Lower leg skin (tissue), 4 donors: ENCODE data around the gene CDC16. TPM values are rescaled to one million over a fixed set of nuclear protein-coding genes. Genes with fewer than 3 reads are reported as not detected.

Experiments
- DNase-seq, 2 donors: peaks; one replicate each; pipeline ENCODE4 v3.0.0-alpha.2; 2019; ENCODE audit warnings: low spot score in 2 of 2
- H3K4me3 ChIP-seq: fragments of 200-600 bp; sonication (generic); 2 replicates; pipeline ENCODE4 v1.5.1; 2017; ENCODE audit warnings: mild to moderate bottlenecking, low read depth; ENCODE audit not compliant: poor library complexity, severe bottlenecking
- POLR2A ChIP-seq, 2 donors: fragments of 450-650 bp; IDR thresholded peaks; one replicate each; pipeline ENCODE4 v1.6.1; 2016 to 2017; ENCODE audit warnings: antibody characterized with exemption in 2 of 2, mild to moderate bottlenecking in 1 of 2, moderate library complexity in 1 of 2
- WGBS, 2 donors: methylation state at CpG; one replicate each; pipeline ENCODE4 v1.1.5; 2018; 5-methylcytosine and 5-hydroxymethylcytosine counted together
- intact Hi-C: fragments of 100-400 bp; cut with DNase I; formaldehyde crosslinking; loops from one replicate; pipeline ENCODE4 v1.15.0; 2023; ENCODE audit warnings: low total_unique reads
- total RNA-seq, 4 donors: library from RNA; depleted of rRNA; stranded (reverse); fragments of >200 nt; gene quantifications; one replicate each; pipeline ENCODE4 v1.1.0, GENCODE V29; 2016
- TF ChIP-seq, protein P1 (sequence below), 3 donors: fragments of 450-650 bp; IDR thresholded peaks; one replicate each; pipeline ENCODE4 v1.5.1; 2016; ENCODE audit warnings: antibody characterized with exemption in 3 of 3, mild to moderate bottlenecking in 3 of 3, moderate library complexity in 2 of 3

The CDC16 gene
- total RNA-seq, 4 donors from 2014 or later = 39.5 to 85.6 (median 41.4) TPM

DNA sequence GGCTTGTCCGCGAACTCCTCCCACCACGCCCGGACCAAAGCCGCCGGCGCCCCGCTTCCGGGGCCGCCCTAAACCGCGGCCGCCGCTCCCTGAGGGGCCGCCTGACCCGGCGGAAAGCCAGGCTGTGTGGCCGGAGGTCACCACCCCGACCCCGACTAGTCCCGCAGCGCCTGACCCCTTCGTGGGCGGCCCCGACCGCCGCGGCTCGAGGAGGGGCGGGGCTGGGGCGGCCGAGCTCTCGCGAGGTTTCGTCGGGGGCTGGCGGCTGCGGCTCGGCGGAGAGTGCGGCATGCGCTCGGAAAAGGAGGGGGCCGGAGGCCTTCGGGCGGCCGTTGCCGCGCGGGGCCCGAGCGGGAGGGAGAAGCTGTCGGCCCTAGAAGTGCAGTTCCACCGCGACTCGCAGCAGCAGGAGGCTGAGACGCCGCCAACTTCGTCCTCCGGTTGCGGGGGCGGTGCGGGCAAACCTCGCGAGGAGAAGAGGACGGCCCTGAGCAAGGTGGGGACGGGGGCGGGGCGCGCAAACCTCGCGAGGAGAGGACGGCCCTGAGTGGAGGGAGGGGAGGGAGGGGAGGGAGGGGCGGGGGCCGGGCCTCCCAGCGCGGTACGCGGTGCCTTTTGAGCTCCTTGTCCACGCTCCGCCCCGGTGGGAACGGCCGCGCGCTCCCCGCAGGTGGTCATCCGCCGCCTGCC is 46.8 kb downstream of the CDC16 start, which contains the start of gene UPF3A:
TSS of gene UPF3A (plus strand) at position 251 of the 690 bp plus-strand sequence. CDS start at position 290, 39 bp downstream.
- WGBS, 2 donors = 1% methylated on average over 45 of the region's 89 CpGs; no CpG with 5 or more reads in 1 of the 2 donors
- H3K4me3 ChIP-seq = peak within 1 kb of the TSS; percentile 57
- TF ChIP-seq, protein P1, sequence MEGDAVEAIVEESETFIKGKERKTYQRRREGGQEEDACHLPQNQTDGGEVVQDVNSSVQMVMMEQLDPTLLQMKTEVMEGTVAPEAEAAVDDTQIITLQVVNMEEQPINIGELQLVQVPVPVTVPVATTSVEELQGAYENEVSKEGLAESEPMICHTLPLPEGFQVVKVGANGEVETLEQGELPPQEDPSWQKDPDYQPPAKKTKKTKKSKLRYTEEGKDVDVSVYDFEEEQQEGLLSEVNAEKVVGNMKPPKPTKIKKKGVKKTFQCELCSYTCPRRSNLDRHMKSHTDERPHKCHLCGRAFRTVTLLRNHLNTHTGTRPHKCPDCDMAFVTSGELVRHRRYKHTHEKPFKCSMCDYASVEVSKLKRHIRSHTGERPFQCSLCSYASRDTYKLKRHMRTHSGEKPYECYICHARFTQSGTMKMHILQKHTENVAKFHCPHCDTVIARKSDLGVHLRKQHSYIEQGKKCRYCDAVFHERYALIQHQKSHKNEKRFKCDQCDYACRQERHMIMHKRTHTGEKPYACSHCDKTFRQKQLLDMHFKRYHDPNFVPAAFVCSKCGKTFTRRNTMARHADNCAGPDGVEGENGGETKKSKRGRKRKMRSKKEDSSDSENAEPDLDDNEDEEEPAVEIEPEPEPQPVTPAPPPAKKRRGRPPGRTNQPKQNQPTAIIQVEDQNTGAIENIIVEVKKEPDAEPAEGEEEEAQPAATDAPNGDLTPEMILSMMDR (IDR thresholded peaks at IDR 0.05) = no peak
- no peak for TF ChIP-seq POLR2A (IDR thresholded peaks at IDR 0.05)
- intact Hi-C loops = no loop called here
- peak; percentile 85 to 98 for DNase-seq

DNA sequence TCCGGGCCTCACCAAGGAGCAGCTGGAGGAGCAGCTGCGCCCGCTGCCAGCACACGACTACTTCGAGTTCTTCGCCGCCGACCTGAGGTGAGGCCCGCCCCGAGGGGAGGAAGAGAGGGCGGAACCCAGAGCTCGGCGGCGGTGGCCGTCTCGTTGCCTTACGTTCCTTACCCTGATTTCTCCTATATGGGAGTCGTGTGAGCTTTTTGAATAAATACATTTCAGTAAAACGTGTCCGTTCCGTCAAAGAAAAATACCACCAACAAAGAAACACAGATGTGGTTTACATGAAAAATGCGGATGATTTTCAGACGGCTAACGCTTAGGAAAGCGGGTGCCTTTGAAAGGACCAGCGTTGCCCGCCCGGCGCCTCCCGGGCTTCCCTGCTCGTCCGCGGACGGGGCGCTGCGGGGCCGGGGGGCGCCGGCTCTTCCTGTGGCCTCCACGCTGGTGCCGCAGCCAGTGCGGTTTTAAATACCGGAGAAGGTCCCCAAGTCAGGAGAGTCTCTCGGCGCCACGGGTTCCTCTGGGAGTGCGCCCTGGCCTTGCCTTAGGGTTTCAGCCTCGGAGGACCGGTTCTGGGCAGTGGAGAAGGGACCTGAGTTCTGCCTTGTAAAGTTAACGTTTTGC is 47.5 kb downstream of the CDC16 start:
- intact Hi-C loops = no loop called here
- WGBS, 2 donors = 0% methylated on average over 37 to 50 of the region's 50 CpGs
- peak; percentile 24 to 94 for DNase-seq
- TF ChIP-seq, protein P1 (IDR thresholded peaks at IDR 0.05) = no peak
- no peak for TF ChIP-seq POLR2A (IDR thresholded peaks at IDR 0.05)
- H3K4me3 ChIP-seq = peak overlapping the region; percentile 55

DNA sequence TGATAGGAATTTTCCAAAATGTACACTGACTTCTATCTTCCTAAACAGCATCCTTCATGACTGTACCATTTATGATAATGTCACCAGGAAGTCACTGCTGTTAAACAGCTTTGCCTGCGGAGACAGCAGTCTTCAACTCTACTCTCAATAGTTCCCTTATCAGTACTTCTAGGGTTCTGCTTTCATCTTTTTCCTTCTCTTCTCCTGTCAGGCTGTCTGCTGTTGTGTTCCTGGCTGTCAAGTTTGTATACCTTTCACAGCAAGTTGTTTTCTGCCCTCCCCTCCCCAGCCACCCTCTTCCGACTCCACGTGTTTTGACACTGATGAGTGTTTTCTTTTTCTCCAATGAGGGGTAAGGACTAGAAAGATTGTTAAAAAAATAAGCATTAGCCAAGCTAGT is 48.9 kb downstream of the CDC16 start:
- WGBS, 2 donors = 70 to 82% methylated on average over 3 of the region's 3 CpGs
- no peak for DNase-seq
- intact Hi-C loops = no loop called here
- TF ChIP-seq POLR2A (IDR thresholded peaks at IDR 0.05) = no peak
- TF ChIP-seq, protein P1 (IDR thresholded peaks at IDR 0.05) = no peak
- H3K4me3 ChIP-seq = no peak overlapping the region

DNA sequence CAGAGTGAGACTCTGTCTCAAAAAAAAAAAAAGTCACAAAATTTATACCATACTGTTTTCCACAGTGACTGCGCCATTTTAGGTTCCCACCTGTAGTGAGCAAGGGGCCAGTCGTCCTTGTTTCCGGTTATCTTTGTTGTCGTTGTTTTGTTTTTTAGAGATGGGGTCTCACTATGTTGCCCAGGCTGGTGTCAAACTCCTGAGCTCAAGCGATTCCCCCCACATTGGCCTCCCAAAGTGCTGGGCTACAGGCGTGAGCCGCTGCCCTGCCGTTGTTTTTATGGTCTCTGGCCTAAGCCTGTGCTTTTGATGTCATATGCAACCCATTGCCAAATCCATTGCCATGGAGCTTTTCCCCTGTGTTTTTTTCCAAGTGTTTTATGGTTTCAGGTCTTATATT is 50.0 kb downstream of the CDC16 start:
- intact Hi-C loops = no loop called here
- no peak overlapping the region for H3K4me3 ChIP-seq
- no peak for DNase-seq
- TF ChIP-seq POLR2A (IDR thresholded peaks at IDR 0.05) = no peak
- TF ChIP-seq, protein P1 (IDR thresholded peaks at IDR 0.05) = no peak
- 89 to 92% methylated on average over 8 of the region's 8 CpGs for WGBS, 2 donors

DNA sequence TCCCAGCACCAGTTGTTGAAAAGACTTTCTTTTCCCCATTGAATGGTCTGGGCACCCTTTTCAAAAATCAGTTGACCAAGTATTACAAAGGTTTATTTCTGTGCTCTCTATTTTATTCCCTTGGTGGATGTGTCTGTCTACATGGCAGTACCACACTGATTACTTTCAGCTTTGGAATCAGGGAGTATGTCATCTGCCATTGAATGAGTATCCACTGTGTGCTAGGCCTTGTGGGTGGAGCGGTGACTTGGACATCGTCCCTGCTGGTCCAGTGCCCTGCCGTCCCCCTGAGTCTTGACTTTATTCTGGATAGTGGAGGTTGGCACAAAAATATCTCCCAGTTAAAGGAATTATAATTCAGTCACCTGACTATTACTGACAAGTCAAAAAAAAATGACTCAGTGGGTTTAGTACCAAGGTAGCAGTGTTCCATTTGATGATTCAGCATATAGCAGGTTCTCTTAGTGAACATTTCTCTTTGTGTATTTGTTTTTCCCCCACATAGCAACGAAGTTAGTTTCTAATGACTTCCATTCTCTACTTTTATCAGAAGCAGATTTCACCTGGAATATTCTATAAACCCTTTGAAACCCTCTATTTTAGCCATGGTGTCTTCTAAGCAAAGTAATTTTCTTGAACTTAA is 50.6 kb downstream of the CDC16 start:
- no peak for DNase-seq
- TF ChIP-seq POLR2A (IDR thresholded peaks at IDR 0.05) = no peak
- TF ChIP-seq, protein P1 (IDR thresholded peaks at IDR 0.05) = no peak
- no peak overlapping the region for H3K4me3 ChIP-seq
- intact Hi-C loops = no loop called here
- 61 to 68% methylated on average over 4 of the region's 4 CpGs for WGBS, 2 donors
